Medulla oblongata (tissue), 1 donor: ENCODE results near the gene FBXO31.
A peak's percentile ranks its signal among the peaks of the same experiment; 100 is the strongest.

Experiments used
- DNase-seq: peaks from one replicate; pipeline ENCODE4 v3.0.0-alpha.2; 2015; ENCODE audit errors: extremely low spot score

Gene FBXO31

GRCh38 chr16:87383505-87384161 is at the start of gene FBXO31:
FBXO31 (minus strand) TSS chr16:87383776; CDS start chr16:87383744, 32 bp downstream.
- DNase-seq, result peak; percentile 94

GRCh38 chr16:87432330-87432915 is 48.8 kb upstream of the FBXO31 start:
- no peak for DNase-seq

GRCh38 chr16:87431926-87432325 is 48.4 kb upstream of the FBXO31 start:
- DNase-seq, result no peak

GRCh38 chr16:87426423-87427215 is 43.0 kb upstream of the FBXO31 start:
- DNase-seq, result no peak

- DNase-seq, result no peak
Measured at GRCh38 chr16:87425941-87426340, 42.4 kb upstream of the FBXO31 start.

GRCh38 chr16:87424266-87424665 is 40.7 kb upstream of the FBXO31 start:
- DNase-seq, result no peak

- DNase-seq, result no peak
Measured at GRCh38 chr16:87423429-87423828, 39.9 kb upstream of the FBXO31 start.

- DNase-seq, result no peak
Measured at GRCh38 chr16:87422106-87422505, 38.5 kb upstream of the FBXO31 start.

- no peak for DNase-seq
Measured at GRCh38 chr16:87421003-87421912, 37.7 kb upstream of the FBXO31 start.

GRCh38 chr16:87420026-87421002 is 36.7 kb upstream of the FBXO31 start:
- no peak for DNase-seq

- no peak for DNase-seq
Measured at GRCh38 chr16:87418644-87419043, 35.1 kb upstream of the FBXO31 start.

GRCh38 chr16:87418216-87418615 is 34.6 kb upstream of the FBXO31 start:
- no peak for DNase-seq

GRCh38 chr16:87417528-87417910 is 33.9 kb upstream of the FBXO31 start:
- DNase-seq, result no peak

- peak; percentile 39 for DNase-seq
Measured at GRCh38 chr16:87416826-87417527, 33.4 kb upstream of the FBXO31 start.

- no peak for DNase-seq
Measured at GRCh38 chr16:87415441-87415840, 31.9 kb upstream of the FBXO31 start.

- no peak for DNase-seq
Measured at GRCh38 chr16:87414251-87414680, 30.7 kb upstream of the FBXO31 start.

- no peak for DNase-seq
Measured at GRCh38 chr16:87412996-87413421, 29.4 kb upstream of the FBXO31 start.

GRCh38 chr16:87412371-87412995 is 28.9 kb upstream of the FBXO31 start:
- DNase-seq, result no peak
